ENCODE measurements around the gene ANKS1A. TPM values are rescaled to one million over a fixed set of nuclear protein-coding genes. Genes with fewer than 3 reads are reported as not detected.

ANKS1A gene
- polyA plus RNA-seq, 2 of the 4 experiments (the other 2 are of a cell fraction), result 3.6 to 5.9 TPM

DNA sequence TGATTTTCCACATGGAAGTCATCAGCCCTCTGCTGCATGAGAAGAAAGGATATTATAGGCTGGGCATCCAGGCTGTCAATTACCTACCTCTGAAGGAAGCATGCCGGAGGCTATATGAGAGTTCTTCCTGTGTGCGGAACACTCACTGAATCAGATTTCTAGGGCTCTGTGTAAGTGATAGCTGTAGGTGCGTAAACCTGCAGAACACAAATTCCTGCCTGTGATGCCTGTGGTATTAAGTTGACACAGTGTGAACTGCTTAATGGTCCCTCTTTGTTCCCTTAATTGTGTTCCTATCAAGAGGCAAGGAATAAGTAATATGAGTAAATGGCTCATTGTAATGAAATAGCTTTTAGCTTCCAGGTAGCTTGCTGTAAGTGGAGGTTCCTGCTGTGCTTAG lies 103.3 kb downstream of the ANKS1A start:
- ATAC-seq, result no peak
- DNase-seq (ENCODE audit: low read depth in 1 of 2, low spot score in 1 of 2), result no peak
- CTCF ChIA-PET, result interaction anchor here (0.6 to 2.0 kb wide), 7 partner anchors 10 to 260 kb away, joined by 3 to 9 read pairs (median 4); no protein-coding TSS in a partner anchor
- no peak overlapping the region for H3K27ac ChIP-seq
- POLR2A ChIA-PET, result no interaction called here
- no peak for FAIRE-seq
- TF ChIP-seq, protein P1, sequence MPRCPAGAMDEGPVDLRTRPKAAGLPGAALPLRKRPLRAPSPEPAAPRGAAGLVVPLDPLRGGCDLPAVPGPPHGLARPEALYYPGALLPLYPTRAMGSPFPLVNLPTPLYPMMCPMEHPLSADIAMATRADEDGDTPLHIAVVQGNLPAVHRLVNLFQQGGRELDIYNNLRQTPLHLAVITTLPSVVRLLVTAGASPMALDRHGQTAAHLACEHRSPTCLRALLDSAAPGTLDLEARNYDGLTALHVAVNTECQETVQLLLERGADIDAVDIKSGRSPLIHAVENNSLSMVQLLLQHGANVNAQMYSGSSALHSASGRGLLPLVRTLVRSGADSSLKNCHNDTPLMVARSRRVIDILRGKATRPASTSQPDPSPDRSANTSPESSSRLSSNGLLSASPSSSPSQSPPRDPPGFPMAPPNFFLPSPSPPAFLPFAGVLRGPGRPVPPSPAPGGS (IDR thresholded peaks at IDR 0.05), result no peak
- no peak for TF ChIP-seq EP300 (IDR thresholded peaks at IDR 0.05)
- no peak for TF ChIP-seq ZC3H11A (IDR thresholded peaks at IDR 0.05)
- no peak for TF ChIP-seq ZSCAN20 (CRISPR knock-in tag; IDR thresholded peaks at IDR 0.05)
- TF ChIP-seq CHD4 (IDR thresholded peaks at IDR 0.05; ENCODE audit: borderline replicate concordance), result no peak
- no peak for TF ChIP-seq CEBPB (IDR thresholded peaks at IDR 0.05)
- TF ChIP-seq HOXB5 (CRISPR knock-in tag; IDR thresholded peaks at IDR 0.05), result no peak
- no peak for TF ChIP-seq ESRRA (IDR thresholded peaks at IDR 0.05; ENCODE audit: borderline replicate concordance, low read length)
- TF ChIP-seq, protein P2, sequence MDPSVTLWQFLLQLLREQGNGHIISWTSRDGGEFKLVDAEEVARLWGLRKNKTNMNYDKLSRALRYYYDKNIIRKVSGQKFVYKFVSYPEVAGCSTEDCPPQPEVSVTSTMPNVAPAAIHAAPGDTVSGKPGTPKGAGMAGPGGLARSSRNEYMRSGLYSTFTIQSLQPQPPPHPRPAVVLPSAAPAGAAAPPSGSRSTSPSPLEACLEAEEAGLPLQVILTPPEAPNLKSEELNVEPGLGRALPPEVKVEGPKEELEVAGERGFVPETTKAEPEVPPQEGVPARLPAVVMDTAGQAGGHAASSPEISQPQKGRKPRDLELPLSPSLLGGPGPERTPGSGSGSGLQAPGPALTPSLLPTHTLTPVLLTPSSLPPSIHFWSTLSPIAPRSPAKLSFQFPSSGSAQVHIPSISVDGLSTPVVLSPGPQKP (IDR thresholded peaks at IDR 0.05; ENCODE audit: low read depth, low read length), result no peak
- TF ChIP-seq, protein P3, sequence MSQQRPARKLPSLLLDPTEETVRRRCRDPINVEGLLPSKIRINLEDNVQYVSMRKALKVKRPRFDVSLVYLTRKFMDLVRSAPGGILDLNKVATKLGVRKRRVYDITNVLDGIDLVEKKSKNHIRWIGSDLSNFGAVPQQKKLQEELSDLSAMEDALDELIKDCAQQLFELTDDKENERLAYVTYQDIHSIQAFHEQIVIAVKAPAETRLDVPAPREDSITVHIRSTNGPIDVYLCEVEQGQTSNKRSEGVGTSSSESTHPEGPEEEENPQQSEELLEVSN (IDR thresholded peaks at IDR 0.05; ENCODE audit: borderline replicate concordance, low read depth), result no peak
- no peaks in the 10 kb centered on the region for H3K4me1 ChIP-seq
- no peak overlapping the region for H3K4me3 ChIP-seq
- no peak overlapping the region for H3K4me2 ChIP-seq
- no peaks in the 10 kb centered on the region for H3K9me3 ChIP-seq
- WGBS (ENCODE audit: missing lambda C conversion rate), result 88% methylated on average over 1 of the region's 3 CpGs

DNA sequence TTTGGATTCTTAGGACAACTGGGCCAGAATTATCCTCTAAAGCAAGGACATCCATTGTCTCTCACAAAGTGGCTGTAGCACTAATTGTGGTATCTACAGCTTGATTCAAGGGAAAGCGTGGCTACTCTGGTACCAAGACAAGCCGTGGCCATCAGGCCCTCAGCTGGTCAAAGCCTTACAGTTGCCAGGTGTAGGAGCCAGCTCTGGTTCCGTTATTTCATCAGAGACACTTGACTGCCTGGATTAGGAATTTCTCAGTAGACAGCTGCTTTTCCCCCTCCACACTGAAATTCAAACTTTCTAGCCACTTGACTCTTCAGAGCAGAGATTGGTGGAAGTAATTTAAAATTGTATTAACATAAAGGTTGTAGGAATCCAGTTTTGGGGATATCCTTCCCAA lies 104.2 kb downstream of the ANKS1A start:
- Histone ChIP-seq H3K9me3 (no peaks in the 10 kb centered on the region), H3K27ac (no peak overlapping the region), H3K4me3 (no peak overlapping the region), H3K4me1 (no peaks in the 10 kb centered on the region), H3K4me2 (no peak overlapping the region)
- CTCF ChIA-PET, result interaction anchor here (1.0 to 2.0 kb wide), 5 partner anchors 9 to 248 kb away, joined by 3 to 9 read pairs (median 5); no protein-coding TSS in a partner anchor
- no peak for ATAC-seq
- FAIRE-seq, result no peak
- TF ChIP-seq, protein P2 (IDR thresholded peaks at IDR 0.05; ENCODE audit: low read depth, low read length), result no peak
- TF ChIP-seq, protein P4, sequence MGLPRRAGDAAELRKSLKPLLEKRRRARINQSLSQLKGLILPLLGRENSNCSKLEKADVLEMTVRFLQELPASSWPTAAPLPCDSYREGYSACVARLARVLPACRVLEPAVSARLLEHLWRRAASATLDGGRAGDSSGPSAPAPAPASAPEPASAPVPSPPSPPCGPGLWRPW (IDR thresholded peaks at IDR 0.05), result no peak
- TF ChIP-seq NPAS2 (CRISPR knock-in tag; IDR thresholded peaks at IDR 0.05; ENCODE audit: borderline replicate concordance), result no peak
- TF ChIP-seq HEYL (CRISPR knock-in tag; IDR thresholded peaks at IDR 0.05), result no peak
- no peak for TF ChIP-seq ZSCAN20 (CRISPR knock-in tag; IDR thresholded peaks at IDR 0.05)
- TF ChIP-seq POLR2AphosphoS2 (conservative IDR thresholded peaks at IDR 0.05; ENCODE audit: low read length), result no peak
- TF ChIP-seq ESRRA (IDR thresholded peaks at IDR 0.05; ENCODE audit: borderline replicate concordance, low read length), result no peak
- no peak for TF ChIP-seq FOXS1 (CRISPR knock-in tag; IDR thresholded peaks at IDR 0.05)
- TF ChIP-seq NR3C1 (IDR thresholded peaks at IDR 0.05), result no peak
- no peak for TF ChIP-seq FOSL2 (IDR thresholded peaks at IDR 0.05)
- no peak for TF ChIP-seq FOSL2 (CRISPR knock-in tag; IDR thresholded peaks at IDR 0.05)
- no peak for DNase-seq (ENCODE audit: low read depth in 1 of 2, low spot score in 1 of 2)
- WGBS (ENCODE audit: missing lambda C conversion rate), result 100% methylated on average over 3 of the region's 3 CpGs
- POLR2A ChIA-PET, result no interaction called here

DNA sequence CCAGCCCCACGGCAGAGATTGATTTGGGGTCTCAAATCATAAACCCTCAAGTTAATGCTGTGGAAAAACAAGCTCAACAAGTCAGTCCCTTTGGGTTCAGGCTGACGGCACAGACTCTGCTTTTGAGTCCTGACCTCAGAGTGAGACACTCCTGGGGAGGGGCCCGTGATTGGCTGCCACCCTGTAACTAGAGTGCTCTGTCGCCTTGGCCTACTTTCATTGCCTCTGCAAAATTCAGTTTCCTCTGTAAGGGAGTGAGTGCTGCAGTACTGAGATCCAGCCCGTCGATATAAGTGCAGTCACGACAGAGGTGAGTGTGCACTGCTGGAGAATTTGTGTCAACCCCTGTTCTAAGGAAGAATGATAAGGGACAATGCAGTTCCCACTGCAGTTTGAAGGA lies 105.6 kb downstream of the ANKS1A start:
- no peak overlapping the region for H3K4me2 ChIP-seq
- TF ChIP-seq CBX2 (IDR thresholded peaks at IDR 0.05; ENCODE audit: borderline replicate concordance, low read depth) (no peak), HDAC2 (IDR thresholded peaks at IDR 0.05) (no peak), CHD2 (IDR thresholded peaks at IDR 0.05; ENCODE audit: low read length, partially characterized antibody) (no peak), HOXB13 (CRISPR knock-in tag; IDR thresholded peaks at IDR 0.05; ENCODE audit: low read depth) (no peak), CHD4 (IDR thresholded peaks at IDR 0.05; ENCODE audit: borderline replicate concordance) (no peak), HEYL (CRISPR knock-in tag; IDR thresholded peaks at IDR 0.05) (no peak), TP53 (CRISPR knock-in tag; IDR thresholded peaks at IDR 0.05) (no peak), EP300 (IDR thresholded peaks at IDR 0.05) (no peak), RAD21 (conservative IDR thresholded peaks at IDR 0.05 in 1 of 2, IDR thresholded peaks at IDR 0.05 in 1 of 2) (no peak), MAFK (IDR thresholded peaks at IDR 0.05; ENCODE audit: partially characterized antibody) (no peak), FOSL2 (IDR thresholded peaks at IDR 0.05) (no peak), FOSL2 (CRISPR knock-in tag; IDR thresholded peaks at IDR 0.05) (no peak)
- TF ChIP-seq, protein P2 (IDR thresholded peaks at IDR 0.05; ENCODE audit: low read depth, low read length), result no peak
- TF ChIP-seq, protein P3 (IDR thresholded peaks at IDR 0.05; ENCODE audit: borderline replicate concordance, low read depth), result no peak
- TF ChIP-seq, protein P5, sequence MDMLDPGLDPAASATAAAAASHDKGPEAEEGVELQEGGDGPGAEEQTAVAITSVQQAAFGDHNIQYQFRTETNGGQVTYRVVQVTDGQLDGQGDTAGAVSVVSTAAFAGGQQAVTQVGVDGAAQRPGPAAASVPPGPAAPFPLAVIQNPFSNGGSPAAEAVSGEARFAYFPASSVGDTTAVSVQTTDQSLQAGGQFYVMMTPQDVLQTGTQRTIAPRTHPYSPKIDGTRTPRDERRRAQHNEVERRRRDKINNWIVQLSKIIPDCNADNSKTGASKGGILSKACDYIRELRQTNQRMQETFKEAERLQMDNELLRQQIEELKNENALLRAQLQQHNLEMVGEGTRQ (IDR thresholded peaks at IDR 0.05), result no peak
- ChIA-PET CTCF (no interaction called here), POLR2A (no interaction called here)
- H3K27ac ChIP-seq, result no peak overlapping the region
- ATAC-seq (no peak), DNase-seq (ENCODE audit: low read depth in 1 of 2, low spot score in 1 of 2) (no peak), FAIRE-seq (no peak)
- no peak overlapping the region for H3K4me3 ChIP-seq
- H3K4me1 ChIP-seq, result no peaks in the 10 kb centered on the region
- WGBS (ENCODE audit: missing lambda C conversion rate), result 92% methylated on average over 6 of the region's 7 CpGs
- no peaks in the 10 kb centered on the region for H3K9me3 ChIP-seq

Measured in A549 (cell line).